Mucosa of rectum (tissue), 2 donors: Measurements from ENCODE around the gene SLC9A7.

ENCODE experiments used
- H3K27ac ChIP-seq, 2 donors: one replicate each; pipeline ENCODE4 v1.7.0; 2013; ENCODE audit warnings: inconsistent platforms in 2 of 2, low read depth in 2 of 2, low read length in 2 of 2
- H3K27me3 ChIP-seq, 2 donors: one replicate each; pipeline ENCODE4 v1.7.0; 2013; ENCODE audit warnings: low read length in 2 of 2; ENCODE audit not compliant: control insufficient read depth in 2 of 2, insufficient read depth in 2 of 2
- H3K36me3 ChIP-seq, 2 donors: one replicate each; pipeline ENCODE4 v1.7.0; 2013; ENCODE audit warnings: low read length in 2 of 2; ENCODE audit not compliant: control insufficient read depth in 2 of 2, insufficient read depth in 2 of 2
- H3K4me1 ChIP-seq, 2 donors: one replicate each; pipeline ENCODE4 v1.7.0; 2013; ENCODE audit warnings: low read length in 2 of 2, mild to moderate bottlenecking in 1 of 2; ENCODE audit not compliant: control insufficient read depth in 2 of 2, insufficient read depth in 2 of 2
- H3K4me3 ChIP-seq, 2 donors: one replicate each; pipeline ENCODE4 v1.7.0; 2013; ENCODE audit warnings: low read length in 2 of 2
- H3K9ac ChIP-seq, 2 donors: one replicate each; pipeline ENCODE4 v1.7.0; 2013; ENCODE audit warnings: low read length in 2 of 2, low read depth in 1 of 2, mild to moderate bottlenecking in 1 of 2
- H3K9me3 ChIP-seq, 2 donors: one replicate each; pipeline ENCODE4 v1.7.0; 2013; ENCODE audit warnings: low read length in 2 of 2; ENCODE audit not compliant: control insufficient read depth in 2 of 2
- donor health status: healthy.
- donor health status: Normal muscosa, but diverticular disease.

The SLC9A7 gene

GRCh38 chrX:46755671-46756070 is 3.2 kb downstream of the SLC9A7 start:
- Histone ChIP-seq H3K4me3 (no peak overlapping the region), H3K27me3 (peaks cover 0 to 3% of the 10 kb centered on the region in 2 donors), H3K36me3 (no peaks in the 10 kb centered on the region), H3K27ac (no peak overlapping the region), H3K9me3 (no peaks in the 10 kb centered on the region), H3K4me1 (no peaks in the 10 kb centered on the region), H3K9ac (no peak overlapping the region)

- Histone ChIP-seq H3K36me3 (no peaks in the 10 kb centered on the region), H3K4me1 (no peaks in the 10 kb centered on the region), H3K27me3 (peaks cover 0 to 3% of the 10 kb centered on the region in 2 donors), H3K27ac (no peak overlapping the region), H3K4me3 (no peak overlapping the region), H3K9me3 (no peaks in the 10 kb centered on the region), H3K9ac (no peak overlapping the region)
Observed at GRCh38 chrX:46754586-46755061, 4.3 kb downstream of the SLC9A7 start.

- Histone ChIP-seq H3K27ac (no peak overlapping the region), H3K4me1 (no peaks in the 10 kb centered on the region), H3K9ac (no peak overlapping the region), H3K27me3 (peaks cover 0 to 3% of the 10 kb centered on the region in 2 donors), H3K36me3 (no peaks in the 10 kb centered on the region), H3K4me3 (no peak overlapping the region), H3K9me3 (no peaks in the 10 kb centered on the region)
Observed at GRCh38 chrX:46754036-46754435, 4.9 kb downstream of the SLC9A7 start.

GRCh38 chrX:46750889-46751288 is 8.0 kb downstream of the SLC9A7 start:
- Histone ChIP-seq H3K27ac (no peak overlapping the region), H3K4me1 (no peaks in the 10 kb centered on the region), H3K9ac (no peak overlapping the region), H3K36me3 (no peaks in the 10 kb centered on the region), H3K4me3 (no peak overlapping the region), H3K9me3 (no peaks in the 10 kb centered on the region), H3K27me3 (no peaks in the 10 kb centered on the region)

- H3K4me1 ChIP-seq: no peaks in the 10 kb centered on the region
- H3K9me3 ChIP-seq: peaks cover 0 to 3% of the 10 kb centered on the region in 2 donors
- no peaks in the 10 kb centered on the region for H3K36me3 ChIP-seq
- no peak overlapping the region for H3K9ac ChIP-seq
- H3K27me3 ChIP-seq: peaks cover 0 to 6% of the 10 kb centered on the region in 2 donors
- H3K27ac ChIP-seq: no peak overlapping the region
- no peak overlapping the region for H3K4me3 ChIP-seq
Observed at GRCh38 chrX:46744009-46744408, 14.9 kb downstream of the SLC9A7 start.

GRCh38 chrX:46743046-46743445 is 15.9 kb downstream of the SLC9A7 start:
- Histone ChIP-seq H3K4me3 (no peak overlapping the region), H3K27ac (no peak overlapping the region), H3K27me3 (peaks cover 0 to 7% of the 10 kb centered on the region in 2 donors), H3K9me3 (peaks cover 0 to 3% of the 10 kb centered on the region in 2 donors), H3K4me1 (no peaks in the 10 kb centered on the region), H3K36me3 (no peaks in the 10 kb centered on the region), H3K9ac (no peak overlapping the region)

GRCh38 chrX:46739736-46740135 is 19.2 kb downstream of the SLC9A7 start:
- peaks cover 2 to 3% of the 10 kb centered on the region in 2 donors for H3K9me3 ChIP-seq
- H3K36me3 ChIP-seq: no peaks in the 10 kb centered on the region
- H3K9ac ChIP-seq: no peak overlapping the region
- H3K27ac ChIP-seq: no peak overlapping the region
- H3K4me1 ChIP-seq: no peaks in the 10 kb centered on the region
- H3K4me3 ChIP-seq: no peak overlapping the region
- peaks cover 0 to 7% of the 10 kb centered on the region in 2 donors for H3K27me3 ChIP-seq

GRCh38 chrX:46737462-46737861 is 21.5 kb downstream of the SLC9A7 start:
- peaks cover 2 to 3% of the 10 kb centered on the region in 2 donors for H3K9me3 ChIP-seq
- H3K27ac ChIP-seq: no peak overlapping the region
- no peak overlapping the region for H3K9ac ChIP-seq
- no peaks in the 10 kb centered on the region for H3K4me1 ChIP-seq
- H3K27me3 ChIP-seq: peaks cover 0 to 7% of the 10 kb centered on the region in 2 donors
- H3K4me3 ChIP-seq: no peak overlapping the region
- H3K36me3 ChIP-seq: no peaks in the 10 kb centered on the region

- H3K4me1 ChIP-seq: no peaks in the 10 kb centered on the region
- H3K27ac ChIP-seq: no peak overlapping the region
- H3K36me3 ChIP-seq: no peaks in the 10 kb centered on the region
- H3K9ac ChIP-seq: no peak overlapping the region
- peaks cover 2 to 3% of the 10 kb centered on the region in 2 donors for H3K9me3 ChIP-seq
- H3K4me3 ChIP-seq: no peak overlapping the region
- H3K27me3 ChIP-seq: peaks cover 0 to 7% of the 10 kb centered on the region in 2 donors
Observed at GRCh38 chrX:46737041-46737440, 21.9 kb downstream of the SLC9A7 start.

GRCh38 chrX:46735622-46736021 is 23.3 kb downstream of the SLC9A7 start:
- H3K4me3 ChIP-seq: no peak overlapping the region
- peaks cover 1 to 2% of the 10 kb centered on the region in 2 donors for H3K9me3 ChIP-seq
- no peaks in the 10 kb centered on the region for H3K4me1 ChIP-seq
- no peaks in the 10 kb centered on the region for H3K36me3 ChIP-seq
- H3K9ac ChIP-seq: no peak overlapping the region
- no peak overlapping the region for H3K27ac ChIP-seq
- H3K27me3 ChIP-seq: peaks cover 0 to 7% of the 10 kb centered on the region in 2 donors

GRCh38 chrX:46733226-46733625 is 25.7 kb downstream of the SLC9A7 start:
- Histone ChIP-seq H3K36me3 (no peaks in the 10 kb centered on the region), H3K9ac (no peak overlapping the region), H3K27me3 (no peaks in the 10 kb centered on the region), H3K27ac (no peak overlapping the region), H3K4me1 (no peaks in the 10 kb centered on the region), H3K9me3 (peaks cover 0 to 2% of the 10 kb centered on the region in 2 donors), H3K4me3 (no peak overlapping the region)
